Measurements from ENCODE around the gene AIF1.

DNA sequence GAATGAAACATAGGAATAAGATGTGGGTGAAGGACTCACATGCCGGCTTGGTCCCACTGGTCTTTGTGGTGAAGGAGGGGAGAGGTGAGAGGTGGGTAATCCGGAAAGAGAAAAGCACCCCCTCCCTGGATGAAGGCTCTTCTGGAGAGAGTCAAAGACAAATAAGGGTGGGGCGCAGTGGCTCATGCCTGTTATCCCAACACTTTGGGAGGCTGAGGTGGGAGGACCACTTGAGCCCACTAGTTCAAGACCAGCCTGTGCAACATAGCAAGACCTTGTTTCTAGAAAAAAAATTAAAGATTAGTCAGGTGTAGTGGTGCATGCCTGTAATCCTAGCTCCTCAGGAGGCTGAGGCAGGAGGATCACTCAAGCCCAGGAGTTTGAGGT, 35.9 kb upstream of the AIF1 start:
- TF ChIP-seq, protein P1, sequence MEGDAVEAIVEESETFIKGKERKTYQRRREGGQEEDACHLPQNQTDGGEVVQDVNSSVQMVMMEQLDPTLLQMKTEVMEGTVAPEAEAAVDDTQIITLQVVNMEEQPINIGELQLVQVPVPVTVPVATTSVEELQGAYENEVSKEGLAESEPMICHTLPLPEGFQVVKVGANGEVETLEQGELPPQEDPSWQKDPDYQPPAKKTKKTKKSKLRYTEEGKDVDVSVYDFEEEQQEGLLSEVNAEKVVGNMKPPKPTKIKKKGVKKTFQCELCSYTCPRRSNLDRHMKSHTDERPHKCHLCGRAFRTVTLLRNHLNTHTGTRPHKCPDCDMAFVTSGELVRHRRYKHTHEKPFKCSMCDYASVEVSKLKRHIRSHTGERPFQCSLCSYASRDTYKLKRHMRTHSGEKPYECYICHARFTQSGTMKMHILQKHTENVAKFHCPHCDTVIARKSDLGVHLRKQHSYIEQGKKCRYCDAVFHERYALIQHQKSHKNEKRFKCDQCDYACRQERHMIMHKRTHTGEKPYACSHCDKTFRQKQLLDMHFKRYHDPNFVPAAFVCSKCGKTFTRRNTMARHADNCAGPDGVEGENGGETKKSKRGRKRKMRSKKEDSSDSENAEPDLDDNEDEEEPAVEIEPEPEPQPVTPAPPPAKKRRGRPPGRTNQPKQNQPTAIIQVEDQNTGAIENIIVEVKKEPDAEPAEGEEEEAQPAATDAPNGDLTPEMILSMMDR (IDR thresholded peaks at IDR 0.05 in 8 of 11, conservative IDR thresholded peaks at IDR 0.05 in 3 of 11): no peak
- TF ChIP-seq POLR2AphosphoS5 (IDR thresholded peaks at IDR 0.05): no peak

All from spleen (tissue), 7 donors.